B cell (primary cell): ENCODE data around the gene CFAP90. TPM values are rescaled to one million over a fixed set of nuclear protein-coding genes. Genes with fewer than 3 reads are reported as not detected.

ENCODE experiments used
- ATAC-seq: fragments of 200-7000 bp; cut with Tn5 transposase; one replicate; pipeline ENCODE4 v1.10.0; 2021; ENCODE audit warnings: low read depth, mild to moderate bottlenecking, moderate number of reproducible peaks, moderate library complexity
- CTCF ChIA-PET: fragments of 350-600 bp; sonication (Branson Sonifier 250); formaldehyde crosslinking; loops from one replicate; lab custom pipeline; 2021; ENCODE audit warnings: antibody characterized with exemption, inconsistent platforms; lab: Charles Lee
- POLR2A ChIA-PET: fragments of 350-600 bp; sonication (Branson Sonifier 250); formaldehyde crosslinking; loops from one replicate; lab custom pipeline; 2021; ENCODE audit warnings: antibody characterized with exemption; lab: Charles Lee
- DNase-seq: peaks from one replicate; pipeline ENCODE4 v3.0.0; 2013
- H2AFZ ChIP-seq: 2 replicates; pipeline ENCODE4 v1.6.1; 2012; ENCODE audit warnings: mild to moderate bottlenecking, low read depth, low read length; ENCODE audit not compliant: insufficient read depth, poor library complexity, severe bottlenecking
- H3K27ac ChIP-seq, 2 donors: 1 replicate in 1 of 2; 2 replicates in 1 of 2; pipeline ENCODE4 v1.5.1; 2012 to 2013; ENCODE audit warnings: low read length in 2 of 2, mild to moderate bottlenecking in 2 of 2, moderate library complexity in 1 of 2
- H3K27me3 ChIP-seq, 4 experiments: fragments of 200-600 bp in 1 of 4; sonication (generic) in 1 of 4; replicated peaks in 1 of 4; 1 replicate in 2 of 4; 2 replicates in 2 of 4; pipeline versions ENCODE4 v1.6.1 to v1.7.0; 2013 to 2016; ENCODE audit warnings: low read length in 3 of 4, mild to moderate bottlenecking in 2 of 4, mixed read lengths in 1 of 4, moderate library complexity in 1 of 4; ENCODE audit not compliant: insufficient read depth in 4 of 4, control insufficient read depth in 3 of 4; ENCODE audit errors: control extremely low read depth in 1 of 4
- H3K36me3 ChIP-seq, 2 experiments: replicated peaks in 1 of 2; 1 replicate in 1 of 2; 2 replicates in 1 of 2; pipeline versions ENCODE4 v1.6.1 to v1.7.1; 2013; ENCODE audit warnings: low read length in 1 of 2; ENCODE audit not compliant: insufficient read depth in 2 of 2, control insufficient read depth in 1 of 2; ENCODE audit errors: control extremely low read depth in 1 of 2, extremely low read depth in 1 of 2
- H3K4me1 ChIP-seq, 2 donors: fragments of 200-600 bp in 1 of 2; sonication (generic) in 1 of 2; 1 replicate in 1 of 2; 2 replicates in 1 of 2; pipeline versions ENCODE4 v1.5.1 to v1.6.1; 2013 to 2017; ENCODE audit warnings: low read length in 2 of 2; ENCODE audit not compliant: control insufficient read depth in 2 of 2, insufficient read depth in 2 of 2
- H3K4me2 ChIP-seq: replicated peaks from 2 replicates; pipeline ENCODE3; 2012; ENCODE audit warnings: mild to moderate bottlenecking, low read depth, low read length; ENCODE audit not compliant: poor library complexity, severe bottlenecking
- H3K4me3 ChIP-seq, 5 experiments: fragments of 200-600 bp in 1 of 5; sonication (generic) in 1 of 5; 1 replicate in 3 of 5; 2 replicates in 2 of 5; pipeline versions ENCODE4 v1.5.1 to v1.7.0; 2011 to 2016; ENCODE audit warnings: low read length in 4 of 5, mild to moderate bottlenecking in 4 of 5, low read depth in 2 of 5, control low read depth in 1 of 5, moderate library complexity in 1 of 5; ENCODE audit not compliant: insufficient read depth in 1 of 5; ENCODE audit errors: control extremely low read depth in 1 of 5, extremely low read depth in 1 of 5
- H3K79me2 ChIP-seq: fragments of 200-600 bp; sonication (generic); one replicate; pipeline ENCODE4 v1.6.0; 2016; ENCODE audit warnings: low read length; ENCODE audit not compliant: control insufficient read depth, insufficient read depth
- H3K9ac ChIP-seq: fragments of 200-600 bp; sonication (generic); 2 replicates; pipeline ENCODE4 v1.6.1; 2017; ENCODE audit warnings: mild to moderate bottlenecking, low read length, moderate library complexity
- H3K9me3 ChIP-seq, 3 donors: one replicate each; pipeline versions ENCODE4 v1.6.1 to v1.7.1; 2013; ENCODE audit warnings: low read length in 2 of 3; ENCODE audit not compliant: control insufficient read depth in 2 of 3, insufficient read depth in 1 of 3; ENCODE audit errors: control extremely low read depth in 1 of 3
- H4K20me1 ChIP-seq: 2 replicates; pipeline ENCODE4 v1.6.0; 2012; ENCODE audit warnings: mild to moderate bottlenecking, low read length; ENCODE audit not compliant: insufficient read depth, control insufficient read depth, poor library complexity, severe bottlenecking
- H3K27ac Mint-ChIP-seq: one replicate; pipeline ENCODE4 v1.8.0; 2021; ENCODE audit warnings: mixed read lengths
- H3K27me3 Mint-ChIP-seq: one replicate; pipeline ENCODE4 v1.8.0; 2021; ENCODE audit warnings: mixed read lengths
- H3K4me1 Mint-ChIP-seq: one replicate; pipeline ENCODE4 v1.8.0; 2021; ENCODE audit warnings: mixed read lengths
- H3K4me3 Mint-ChIP-seq: one replicate; pipeline ENCODE4 v1.8.0; 2021; ENCODE audit warnings: mixed read lengths
- H3K9me3 Mint-ChIP-seq: one replicate; pipeline ENCODE4 v1.8.0; 2022; ENCODE audit warnings: mixed read lengths; ENCODE audit not compliant: insufficient read depth
- CTCF ChIP-seq: fragments of 200-600 bp; IDR thresholded peaks from one replicate; pipeline ENCODE4 v1.8.0; 2022; ENCODE audit warnings: antibody characterized with exemption, mild to moderate bottlenecking
- EZH2 ChIP-seq: IDR thresholded peaks from 2 replicates; pipeline ENCODE4 v1.6.1; 2012; ENCODE audit warnings: borderline replicate concordance, low read depth, mild to moderate bottlenecking, moderate library complexity, low read length; ENCODE audit not compliant: insufficient read depth, poor library complexity, severe bottlenecking
- WGBS: methylation state at CpG from one replicate; pipeline ENCODE4 v1.1.5; 2013; ENCODE audit warnings: missing lambda C conversion rate; ENCODE audit not compliant: insufficient coverage; 5-methylcytosine and 5-hydroxymethylcytosine counted together
- intact Hi-C: fragments of 100-400 bp; cut with micrococcal nuclease; formaldehyde crosslinking; loops from one replicate; pipeline ENCODE4 v1.10.0; 2022
- polyA minus RNA-seq: library from RNA; depleted of rRNA, polyadenylated mRNA; stranded (reverse); fragments of >200 nt; gene quantifications from 2 replicates; pipeline ENCODE4 v1.2.3, GENCODE V29; 2012
- polyA plus RNA-seq: library from polyadenylated mRNA; depleted of rRNA; stranded (reverse); fragments of >200 nt; gene quantifications from 2 replicates; pipeline ENCODE4 v1.2.3, GENCODE V29; 2012
- total RNA-seq, 2 donors: library from RNA; stranded (reverse); fragments of 120-200 nt in 1 of 2; gene quantifications; 1 replicate in 1 of 2; 2 replicates in 1 of 2; pipeline versions ENCODE4 v1.2.3 to v1.2.4, GENCODE V29; 2013 to 2022

The CFAP90 gene
- not detected in 2 replicates for total RNA-seq
- not detected for total RNA-seq (2013)
- not detected in 2 replicates for polyA plus RNA-seq
- polyA minus RNA-seq, result not detected in 2 replicates

- Mint-ChIP-seq H3K4me3 (peak within 1 kb of the TSS; percentile 90), H3K9me3 (no peaks in the 10 kb centered on the region), H3K4me1 (peaks cover 24% of the 10 kb centered on the region), H3K27me3 (peaks cover 17% of the 10 kb centered on the region), H3K27ac (no peak within 1 kb of the TSS)
- ChIA-PET CTCF (interaction anchor here (0.9 to 1.4 kb wide), 2 partner anchors 10 to 22 kb away, joined by 4 read pairs; no protein-coding TSS in a partner anchor), POLR2A (interaction anchor here (1.2 kb wide), 1 partner anchor 19 kb away, joined by 3 read pairs; the partner anchor contains the start of genes FASTKD3 and MTRR)
- ATAC-seq (peak; percentile 90), DNase-seq (peak; percentile 43)
- 6% methylated on average over 68 of the region's 76 CpGs for WGBS
- peak within 1 kb of the TSS; percentile 84 for H3K4me2 ChIP-seq
- no peak for TF ChIP-seq EZH2
- no peak for TF ChIP-seq CTCF
- intact Hi-C loops, result loop anchor here (1.0 to 5.0 kb wide), 2 partner anchors 19 to 607 kb away; partner anchors contain the start of genes FASTKD3 and MTRR
- H3K9ac ChIP-seq, result peak within 1 kb of the TSS; percentile 56
- H3K79me2 ChIP-seq, result no peaks in the 10 kb centered on the region
- H4K20me1 ChIP-seq, result no peaks in the 10 kb centered on the region
- H3K4me1 ChIP-seq, result peaks cover 15 to 20% of the 10 kb centered on the region in 2 donors
- H3K36me3 ChIP-seq, result no peaks in the 10 kb centered on the region
- H3K9me3 ChIP-seq, result peaks cover 0 to 16% (median 0%) of the 10 kb centered on the region in 3 donors
- peak within 1 kb of the TSS; percentile 79 for H2AFZ ChIP-seq
- H3K27ac ChIP-seq, result no peak within 1 kb of the TSS
- peak within 1 kb of the TSS in 4 of 5 experiments; percentile 28 to 56 (median 48) for H3K4me3 ChIP-seq
- peaks cover 0 to 36% (median 15%) of the 10 kb centered on the region in 4 experiments for H3K27me3 ChIP-seq
Observed at GRCh38 chr5:7850395-7851239, at the start of gene CFAP90. TSS of gene CFAP90 (minus strand) at chr5:7851133. CDS start at chr5:7851021, 112 bp downstream.
